ENCODE data around the gene MFSD11.
A peak's percentile ranks its signal among the peaks of the same experiment; 100 is the strongest.
"Not testable (repeated sequence)": the region's sequence is repeated elsewhere in the genome, so short reads cannot be mapped to it uniquely, and the experiment has no call there.

Gene MFSD11

DNA sequence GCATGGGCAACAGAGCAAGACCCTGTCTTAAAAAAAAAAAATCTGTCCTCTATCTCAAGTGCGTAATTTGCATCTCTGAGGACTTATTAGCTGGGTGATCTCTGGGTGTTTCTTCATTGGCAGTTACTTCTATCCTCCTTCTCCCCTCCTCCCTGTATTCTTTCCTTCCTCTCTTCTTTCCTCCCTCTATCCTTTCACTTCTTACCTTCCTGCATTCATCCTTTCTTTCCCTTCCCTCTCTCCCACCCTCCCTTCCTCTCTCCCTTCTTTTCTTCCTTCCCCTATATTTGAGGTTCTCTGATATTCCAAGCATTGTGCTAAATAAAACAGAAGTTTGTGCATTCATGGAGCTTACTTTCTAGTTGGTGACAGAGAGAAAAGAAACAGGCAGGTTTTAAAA is 10.7 kb downstream of the MFSD11 start:
- no peak for DNase-seq

GRCh38 chr17:76751416-76751993 is 13.6 kb downstream of the MFSD11 start:
- no peak for DNase-seq

DNA sequence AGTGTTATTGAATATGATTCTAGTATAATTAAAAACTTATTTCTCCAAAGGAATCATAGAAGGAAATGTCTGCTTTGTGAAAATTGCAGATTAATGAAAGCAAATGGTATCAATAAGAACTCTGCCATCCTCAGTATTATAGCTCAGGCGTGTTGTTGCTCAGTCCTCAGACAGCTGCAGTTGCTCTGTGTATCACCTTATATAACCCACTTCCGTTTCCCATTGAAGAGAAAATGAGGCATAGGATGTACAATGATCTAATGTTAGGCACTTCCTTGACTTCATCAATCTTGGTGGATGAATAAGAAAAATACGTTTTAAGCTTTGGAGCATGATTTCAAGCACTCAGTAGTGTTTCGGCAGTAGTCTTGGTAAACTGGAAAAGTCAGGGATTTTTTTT is 14.1 kb downstream of the MFSD11 start:
- no peak for DNase-seq

- no peak for DNase-seq
These were observed 15.4 kb downstream of the MFSD11 start for GRCh38 chr17:76753061-76753961.

DNA sequence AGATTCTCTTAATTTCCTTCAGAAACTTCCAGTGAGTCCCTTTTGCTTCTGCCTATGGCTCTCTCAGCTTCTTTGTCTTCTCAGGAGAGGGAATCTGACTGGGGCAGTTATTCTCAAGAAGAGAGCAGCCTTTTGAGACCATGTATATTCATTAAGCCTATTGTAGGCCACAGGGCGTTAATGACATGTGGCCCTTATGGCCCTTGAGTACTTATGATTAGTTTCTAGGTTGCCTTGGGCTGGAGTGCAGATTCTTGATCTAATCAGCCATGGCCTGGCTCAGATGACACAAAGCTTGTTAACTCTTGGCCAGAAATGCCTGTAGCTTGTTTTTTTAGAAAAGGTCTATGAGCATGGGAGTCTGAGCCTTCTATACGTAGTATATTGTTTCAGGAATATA is 17.4 kb downstream of the MFSD11 start:
- peak; percentile 48 for DNase-seq

DNA sequence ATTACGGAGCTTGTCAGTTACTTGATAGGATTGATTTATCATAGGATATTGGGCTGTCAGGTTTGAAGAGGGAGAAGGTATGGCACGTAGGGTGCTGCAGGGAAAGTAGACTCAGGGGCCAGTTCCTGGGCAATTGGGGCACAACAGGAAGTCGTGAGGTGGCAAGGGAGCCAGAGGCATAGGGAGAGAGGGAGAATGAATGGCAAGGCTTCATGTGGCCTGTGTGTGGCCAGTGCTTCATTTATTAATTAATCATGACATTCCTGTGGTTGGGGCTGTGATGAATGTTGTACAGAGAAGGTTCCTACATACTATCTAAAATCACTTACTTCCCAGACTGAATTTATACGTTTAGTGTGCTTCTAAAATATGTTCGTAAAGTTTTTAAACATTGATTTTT is 19.3 kb downstream of the MFSD11 start:
- no peak for DNase-seq

DNA sequence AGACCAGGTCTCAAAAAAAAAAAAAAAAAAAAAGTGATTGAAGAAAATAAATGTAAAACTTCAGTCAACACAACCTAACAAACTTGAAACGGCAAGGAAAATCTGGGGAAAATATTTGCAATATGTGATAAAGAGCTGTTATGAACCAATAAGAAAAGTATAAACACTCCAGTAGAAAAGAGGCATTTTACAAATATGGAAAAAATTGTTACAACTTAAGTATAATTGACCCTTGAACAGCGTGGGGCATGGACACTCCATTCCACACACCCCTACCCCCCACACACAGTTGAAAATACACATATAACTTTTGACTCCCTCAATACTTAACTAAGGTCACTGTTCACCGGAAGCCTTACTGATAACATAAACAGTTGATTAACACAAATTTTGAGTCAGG is 20.7 kb downstream of the MFSD11 start:
- no peak for DNase-seq

DNA sequence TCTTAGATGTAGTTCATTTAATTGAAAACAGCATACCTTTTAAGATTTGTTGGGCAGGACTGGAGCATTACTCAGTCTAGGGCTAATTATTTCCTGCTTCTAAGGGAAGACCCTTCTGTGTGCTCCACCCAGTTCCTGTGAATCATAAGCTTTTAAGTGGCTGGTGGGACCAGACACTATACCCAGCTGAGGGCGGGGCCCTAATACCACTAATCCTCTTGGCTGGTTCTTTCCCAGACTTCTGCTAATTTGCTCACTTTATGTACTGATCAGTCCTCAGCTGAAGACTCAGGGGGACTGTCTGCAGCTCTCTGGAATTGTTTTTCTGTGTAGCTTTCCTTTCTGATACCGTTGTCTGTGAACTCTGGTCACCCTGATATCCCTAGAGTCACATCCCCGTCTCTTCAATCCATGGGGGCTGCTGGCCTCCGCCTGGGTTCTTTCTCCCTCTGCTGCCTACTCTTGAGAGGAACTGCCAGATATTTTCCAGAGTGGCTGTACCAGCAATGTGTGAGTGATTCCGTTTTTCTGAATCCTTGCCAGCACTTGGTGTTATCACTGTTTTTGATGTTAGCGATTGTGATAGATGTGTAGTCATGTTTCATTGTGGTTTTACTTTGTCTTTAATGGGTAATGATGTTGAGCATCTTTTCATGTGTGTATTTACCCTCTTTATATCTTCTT is 35.1 kb downstream of the MFSD11 start:
- DNase-seq, result peak; percentile 88

DNA sequence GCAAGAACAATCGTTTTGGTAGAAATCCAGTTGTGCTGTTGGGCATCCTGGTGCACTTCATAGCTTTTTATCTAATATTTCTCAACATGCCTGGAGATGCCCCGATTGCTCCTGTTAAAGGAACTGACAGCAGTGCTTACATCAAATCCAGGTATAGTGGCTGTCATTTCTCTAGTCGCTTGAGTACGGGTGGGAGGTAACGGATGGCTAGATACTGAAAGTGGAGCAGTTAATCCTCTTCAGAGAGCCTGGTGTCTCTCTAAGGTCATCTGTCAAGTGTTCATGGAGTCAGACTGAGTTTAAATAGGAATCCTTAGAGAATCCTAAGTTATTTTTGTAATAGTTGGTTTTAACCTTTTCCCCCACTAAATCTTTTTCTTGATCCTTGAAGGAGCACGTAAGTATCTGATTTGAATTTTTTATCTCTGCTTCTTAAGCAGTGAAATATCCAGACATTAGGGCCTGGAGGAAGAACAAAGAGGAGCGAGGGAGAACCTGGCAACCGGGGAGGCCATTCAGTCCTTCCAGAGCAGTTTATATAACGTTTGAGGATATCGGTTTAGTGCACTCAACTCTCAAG is 37.2 kb downstream of the MFSD11 start:
- no peak for DNase-seq

GRCh38 chr17:76781056-76781982 is 43.4 kb downstream of the MFSD11 start:
- no peak for DNase-seq

DNA sequence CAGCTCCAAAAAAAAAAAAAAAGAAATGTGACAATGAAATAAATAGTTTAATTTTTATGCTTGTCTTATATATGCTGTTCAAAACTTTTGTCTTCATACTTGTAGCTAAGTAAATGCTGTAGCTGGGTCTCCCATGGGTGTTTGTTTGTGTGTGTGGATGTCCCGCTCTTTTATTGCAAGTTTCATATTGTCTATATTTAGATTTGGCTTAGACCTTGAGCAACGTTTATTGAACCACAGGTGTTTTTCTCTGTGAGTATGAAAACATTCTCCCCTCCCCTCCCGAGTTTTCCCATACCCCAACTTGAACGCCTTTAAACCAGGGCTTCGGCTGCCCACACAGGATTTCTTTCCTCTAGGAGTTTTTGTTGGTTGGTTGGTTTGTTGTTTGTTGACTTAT is 45.2 kb downstream of the MFSD11 start:
- no peak for DNase-seq

- no peak for DNase-seq
These were observed 47.0 kb downstream of the MFSD11 start for GRCh38 chr17:76784926-76785325.

- not testable (repeated sequence) for DNase-seq
These were observed 49.9 kb downstream of the MFSD11 start for GRCh38 chr17:76787866-76788265.

DNA sequence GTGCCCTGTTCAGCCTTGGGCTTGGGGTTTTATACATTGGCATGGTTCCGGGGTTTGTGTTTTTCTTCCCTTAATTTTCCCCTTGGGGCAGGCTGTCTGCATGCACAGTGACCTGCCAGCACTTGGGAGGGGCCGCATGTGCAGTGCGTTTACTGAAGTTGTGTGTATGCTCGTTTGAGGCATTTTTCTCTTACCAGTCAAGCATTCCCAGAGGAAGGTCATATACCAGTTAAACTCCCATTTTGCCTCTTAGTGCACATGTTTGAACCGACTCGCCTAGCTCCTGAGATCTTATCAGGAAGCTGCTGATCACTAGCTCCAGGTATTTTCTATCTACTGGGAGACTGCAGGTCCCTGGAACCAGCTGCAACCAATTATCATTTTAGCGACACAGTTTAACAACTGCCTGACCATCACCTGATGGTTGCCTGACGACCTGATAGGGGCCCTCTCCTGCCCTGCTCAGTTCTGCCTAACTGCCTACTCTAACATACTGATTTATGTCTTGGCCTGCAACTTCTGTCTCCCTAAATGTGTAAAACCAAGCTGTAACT is 51.4 kb downstream of the MFSD11 start:
- no peak for DNase-seq

DNA sequence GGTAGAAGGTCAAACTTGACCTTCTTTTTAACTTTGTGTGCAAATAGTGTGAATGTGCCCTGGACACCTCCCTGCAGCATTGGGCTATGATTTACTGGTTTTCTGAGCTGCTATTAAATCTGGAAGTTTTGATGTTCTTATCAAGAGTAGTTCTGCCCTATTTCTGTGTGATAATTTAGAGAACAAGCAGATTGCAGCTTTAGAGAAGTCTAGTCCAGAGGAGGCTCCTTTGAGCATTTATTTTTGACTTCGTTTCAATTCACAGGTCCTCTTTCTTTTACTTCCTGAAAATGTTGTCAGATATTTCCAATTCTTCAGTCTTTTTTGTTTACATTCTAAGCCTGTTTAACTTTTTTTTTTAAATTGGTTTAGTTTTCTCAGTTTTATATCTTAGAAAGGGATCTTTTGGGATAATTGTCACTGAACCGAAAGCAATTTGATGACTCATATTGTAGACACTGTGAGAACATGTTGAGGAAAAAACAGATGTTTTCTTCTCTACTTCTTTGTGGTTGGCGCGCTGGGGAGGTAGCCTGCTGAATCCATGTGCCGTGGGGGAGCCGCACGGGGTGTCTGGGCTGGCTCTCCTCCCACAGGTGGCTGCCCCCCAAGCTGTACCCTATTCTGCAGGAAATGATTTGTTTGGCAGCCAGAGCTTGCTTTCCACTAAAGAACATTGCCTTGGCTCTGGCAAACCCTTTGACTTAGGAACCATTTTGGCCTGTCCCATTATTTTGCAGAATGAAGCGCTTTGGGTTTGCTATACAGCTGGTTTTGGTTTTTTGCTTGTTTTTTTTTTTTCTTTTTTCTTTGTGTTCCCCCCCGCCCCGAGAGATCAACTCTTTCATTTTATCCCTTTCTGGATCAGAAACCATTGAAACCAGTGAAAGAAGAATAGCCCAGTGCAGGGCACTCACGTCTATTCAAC is 53.4 kb downstream of the MFSD11 start:
- no peak for DNase-seq

DNA sequence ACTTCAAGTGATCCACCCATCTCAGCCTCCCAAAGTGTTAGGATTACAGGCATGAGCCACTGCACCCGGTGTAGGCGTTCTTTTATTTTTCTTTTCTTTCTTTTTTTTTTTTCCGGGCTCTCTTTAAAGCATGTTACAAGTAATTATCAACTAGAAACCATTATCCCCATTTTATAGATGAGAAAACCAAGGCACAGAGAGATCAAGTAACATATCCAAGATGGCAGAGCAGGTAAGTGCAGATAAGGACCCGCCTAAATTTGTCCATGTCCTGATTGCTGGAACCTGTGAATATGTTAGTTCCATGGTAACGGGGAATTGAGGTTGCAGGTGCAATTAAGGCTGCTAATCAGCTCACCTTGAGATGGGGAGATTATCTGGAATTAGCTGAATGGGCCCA is 54.4 kb downstream of the MFSD11 start:
- no peak for DNase-seq

DNA sequence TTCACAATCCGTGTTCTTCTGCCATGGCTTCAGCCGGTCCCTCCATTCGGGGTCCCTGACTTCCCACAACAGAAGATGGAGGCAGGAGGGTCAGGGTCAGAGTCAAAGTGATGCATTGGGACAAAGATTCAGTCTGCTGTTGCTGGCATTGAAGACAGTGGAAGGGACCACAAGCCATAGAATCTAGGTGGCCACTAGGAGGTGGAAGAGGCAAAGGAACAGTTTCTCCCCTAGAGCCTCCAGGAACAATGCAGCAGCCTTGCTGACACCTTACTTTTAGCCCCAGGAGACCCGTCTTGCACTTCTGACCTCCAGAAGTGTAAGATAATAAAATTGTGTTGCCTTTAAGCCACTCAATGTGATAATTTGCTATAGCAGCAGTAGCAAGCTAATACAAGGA is 55.9 kb downstream of the MFSD11 start:
- peak; percentile 64 for DNase-seq

GRCh38 chr17:76796081-76796480 is 58.2 kb downstream of the MFSD11 start:
- DNase-seq, result no peak

DNA sequence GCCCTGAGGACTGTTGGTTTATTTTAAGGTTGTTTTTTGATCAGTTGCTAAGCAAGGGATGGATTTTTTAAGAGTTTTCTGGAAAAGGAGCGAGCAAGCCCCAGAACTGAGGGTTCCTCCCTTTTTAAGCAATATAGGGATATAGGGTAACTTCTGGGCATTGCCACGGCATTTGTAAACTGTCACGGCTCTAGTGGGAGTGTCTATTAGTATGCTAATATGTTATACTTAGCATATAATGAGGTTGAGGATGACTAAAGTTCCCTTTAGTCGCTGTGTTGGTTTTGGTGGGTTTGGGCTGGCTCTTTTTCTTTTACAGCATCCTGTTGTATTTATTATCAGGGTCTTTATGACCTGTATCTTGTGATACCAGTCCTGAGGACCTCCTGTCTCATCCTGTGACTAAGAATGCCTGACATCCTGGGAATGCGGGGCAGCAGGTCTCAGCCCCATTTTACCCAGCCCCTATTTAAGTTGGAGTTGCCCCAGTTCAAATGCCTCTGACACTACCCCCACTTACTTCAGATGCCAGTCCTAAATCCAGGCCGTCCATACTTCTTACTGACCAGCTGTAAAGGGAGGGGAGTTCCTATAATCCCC is 59.4 kb downstream of the MFSD11 start:
- no peak for DNase-seq

- DNase-seq, result no peak
These were observed 63.8 kb downstream of the MFSD11 start for GRCh38 chr17:76801706-76802105.

GRCh38 chr17:76805319-76805718 is 67.4 kb downstream of the MFSD11 start:
- no peak for DNase-seq

Measured in NCI-H524 treated with DMSO at 0.1 percent for 48 hours (cell line).